Liver (tissue), 3 donors: Measurements from ENCODE around the gene MAP4K3.

Experiments
- EGR1 ChIP-seq, 2 donors: IDR thresholded peaks; 2 replicates each; pipeline ENCODE4 v1.6.1; 2016 to 2018; ENCODE audit warnings: antibody characterized with exemption in 2 of 2, low read depth in 2 of 2
- FOXA2 ChIP-seq: IDR thresholded peaks from 2 replicates; pipeline ENCODE4 v1.6.1; 2016; ENCODE audit warnings: antibody characterized with exemption
- GABPA ChIP-seq, 2 donors: IDR thresholded peaks in 1 of 2; conservative IDR thresholded peaks in 1 of 2; 2 replicates each; pipeline ENCODE4 v1.6.1; 2016; ENCODE audit warnings: antibody characterized with exemption in 2 of 2, mild to moderate bottlenecking in 1 of 2, moderate library complexity in 1 of 2
- RXRA ChIP-seq, 2 donors: IDR thresholded peaks; 2 replicates each; pipeline ENCODE4 v1.6.1; 2017 to 2018; ENCODE audit warnings: antibody characterized with exemption in 2 of 2, mild to moderate bottlenecking in 1 of 2
- SP1 ChIP-seq: IDR thresholded peaks from 2 replicates; pipeline ENCODE4 v1.6.1; 2018; ENCODE audit warnings: antibody characterized with exemption, mild to moderate bottlenecking
- TAF1 ChIP-seq: conservative IDR thresholded peaks from 2 replicates; pipeline ENCODE4 v1.6.1; 2016; ENCODE audit warnings: antibody characterized with exemption, mild to moderate bottlenecking
- YY1 ChIP-seq: IDR thresholded peaks from 2 replicates; pipeline ENCODE4 v1.6.1; 2016; ENCODE audit warnings: antibody characterized with exemption, mild to moderate bottlenecking
- TF ChIP-seq, protein P1 (sequence below): fragments of 150-350 bp; IDR thresholded peaks from 2 replicates; pipeline ENCODE4 v1.5.1; 2017; ENCODE audit warnings: improper control_type of control experiment, low read depth, low read length; ENCODE audit not compliant: missing input control
- TF ChIP-seq, protein P2 (sequence below): IDR thresholded peaks from 2 replicates; pipeline ENCODE4 v1.6.1; 2016; ENCODE audit warnings: antibody characterized with exemption
- TF ChIP-seq, protein P3 (sequence below): IDR thresholded peaks from 2 replicates; pipeline ENCODE4 v1.6.1; 2016; ENCODE audit warnings: antibody characterized with exemption
- TF ChIP-seq, protein P4 (sequence below): IDR thresholded peaks from 2 replicates; pipeline ENCODE4 v1.6.1; 2016; ENCODE audit warnings: antibody characterized with exemption
- TF ChIP-seq, protein P5 (sequence below): IDR thresholded peaks from 2 replicates; pipeline ENCODE4 v1.6.1; 2016; ENCODE audit warnings: antibody characterized with exemption, mild to moderate bottlenecking
- donor health status: healthy.
- donor health status: healthy.

DNA sequence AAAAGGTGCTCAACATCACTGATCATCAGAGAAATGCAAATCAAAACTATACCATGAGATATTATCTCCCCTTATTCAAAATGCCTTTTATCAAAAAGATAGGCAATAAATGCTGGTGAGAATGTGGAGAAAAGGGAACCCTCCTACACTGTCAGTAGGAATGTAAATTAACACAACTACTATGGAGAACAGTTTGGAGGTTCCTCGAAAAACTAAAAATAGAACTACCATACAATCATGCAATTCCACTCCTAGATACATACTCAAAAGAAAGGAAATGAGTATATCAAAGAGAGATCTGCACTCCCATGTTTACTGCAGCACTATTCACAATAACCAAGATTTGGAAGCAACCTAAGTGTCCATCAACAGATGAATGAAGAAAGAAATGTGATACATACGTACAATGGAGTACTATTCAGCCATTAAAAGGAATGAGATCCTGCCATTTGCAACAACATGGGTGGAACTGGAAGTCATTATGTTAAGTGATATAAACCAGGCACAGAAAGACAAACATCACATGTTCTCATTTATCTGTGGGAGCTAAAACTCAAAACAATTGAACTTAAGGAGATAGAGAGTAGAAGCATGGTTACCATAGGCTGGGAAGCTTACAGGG, 63.8 kb downstream of the MAP4K3 start:
- TF ChIP-seq, protein P1, sequence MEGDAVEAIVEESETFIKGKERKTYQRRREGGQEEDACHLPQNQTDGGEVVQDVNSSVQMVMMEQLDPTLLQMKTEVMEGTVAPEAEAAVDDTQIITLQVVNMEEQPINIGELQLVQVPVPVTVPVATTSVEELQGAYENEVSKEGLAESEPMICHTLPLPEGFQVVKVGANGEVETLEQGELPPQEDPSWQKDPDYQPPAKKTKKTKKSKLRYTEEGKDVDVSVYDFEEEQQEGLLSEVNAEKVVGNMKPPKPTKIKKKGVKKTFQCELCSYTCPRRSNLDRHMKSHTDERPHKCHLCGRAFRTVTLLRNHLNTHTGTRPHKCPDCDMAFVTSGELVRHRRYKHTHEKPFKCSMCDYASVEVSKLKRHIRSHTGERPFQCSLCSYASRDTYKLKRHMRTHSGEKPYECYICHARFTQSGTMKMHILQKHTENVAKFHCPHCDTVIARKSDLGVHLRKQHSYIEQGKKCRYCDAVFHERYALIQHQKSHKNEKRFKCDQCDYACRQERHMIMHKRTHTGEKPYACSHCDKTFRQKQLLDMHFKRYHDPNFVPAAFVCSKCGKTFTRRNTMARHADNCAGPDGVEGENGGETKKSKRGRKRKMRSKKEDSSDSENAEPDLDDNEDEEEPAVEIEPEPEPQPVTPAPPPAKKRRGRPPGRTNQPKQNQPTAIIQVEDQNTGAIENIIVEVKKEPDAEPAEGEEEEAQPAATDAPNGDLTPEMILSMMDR, result no peak
- no peak for TF ChIP-seq SP1
- TF ChIP-seq, protein P2, sequence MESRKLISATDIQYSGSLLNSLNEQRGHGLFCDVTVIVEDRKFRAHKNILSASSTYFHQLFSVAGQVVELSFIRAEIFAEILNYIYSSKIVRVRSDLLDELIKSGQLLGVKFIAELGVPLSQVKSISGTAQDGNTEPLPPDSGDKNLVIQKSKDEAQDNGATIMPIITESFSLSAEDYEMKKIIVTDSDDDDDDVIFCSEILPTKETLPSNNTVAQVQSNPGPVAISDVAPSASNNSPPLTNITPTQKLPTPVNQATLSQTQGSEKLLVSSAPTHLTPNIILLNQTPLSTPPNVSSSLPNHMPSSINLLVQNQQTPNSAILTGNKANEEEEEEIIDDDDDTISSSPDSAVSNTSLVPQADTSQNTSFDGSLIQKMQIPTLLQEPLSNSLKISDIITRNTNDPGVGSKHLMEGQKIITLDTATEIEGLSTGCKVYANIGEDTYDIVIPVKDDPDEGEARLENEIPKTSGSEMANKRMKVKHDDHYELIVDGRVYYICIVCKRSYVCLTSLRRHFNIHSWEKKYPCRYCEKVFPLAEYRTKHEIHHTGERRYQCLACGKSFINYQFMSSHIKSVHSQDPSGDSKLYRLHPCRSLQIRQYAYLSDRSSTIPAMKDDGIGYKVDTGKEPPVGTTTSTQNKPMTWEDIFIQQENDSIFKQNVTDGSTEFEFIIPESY, result no peak
- no peak for TF ChIP-seq YY1
- no peak for TF ChIP-seq TAF1
- TF ChIP-seq, protein P3, sequence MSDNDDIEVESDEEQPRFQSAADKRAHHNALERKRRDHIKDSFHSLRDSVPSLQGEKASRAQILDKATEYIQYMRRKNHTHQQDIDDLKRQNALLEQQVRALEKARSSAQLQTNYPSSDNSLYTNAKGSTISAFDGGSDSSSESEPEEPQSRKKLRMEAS, result no peak
- TF ChIP-seq, protein P4, sequence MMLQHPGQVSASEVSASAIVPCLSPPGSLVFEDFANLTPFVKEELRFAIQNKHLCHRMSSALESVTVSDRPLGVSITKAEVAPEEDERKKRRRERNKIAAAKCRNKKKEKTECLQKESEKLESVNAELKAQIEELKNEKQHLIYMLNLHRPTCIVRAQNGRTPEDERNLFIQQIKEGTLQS, result no peak
- TF ChIP-seq GABPA (IDR thresholded peaks at IDR 0.05 in 1 of 2, conservative IDR thresholded peaks at IDR 0.05 in 1 of 2), result no peak
- TF ChIP-seq EGR1 (IDR thresholded peaks at IDR 0.05; ENCODE audit: low read depth in 2 of 2), result no peak
- TF ChIP-seq, protein P5, sequence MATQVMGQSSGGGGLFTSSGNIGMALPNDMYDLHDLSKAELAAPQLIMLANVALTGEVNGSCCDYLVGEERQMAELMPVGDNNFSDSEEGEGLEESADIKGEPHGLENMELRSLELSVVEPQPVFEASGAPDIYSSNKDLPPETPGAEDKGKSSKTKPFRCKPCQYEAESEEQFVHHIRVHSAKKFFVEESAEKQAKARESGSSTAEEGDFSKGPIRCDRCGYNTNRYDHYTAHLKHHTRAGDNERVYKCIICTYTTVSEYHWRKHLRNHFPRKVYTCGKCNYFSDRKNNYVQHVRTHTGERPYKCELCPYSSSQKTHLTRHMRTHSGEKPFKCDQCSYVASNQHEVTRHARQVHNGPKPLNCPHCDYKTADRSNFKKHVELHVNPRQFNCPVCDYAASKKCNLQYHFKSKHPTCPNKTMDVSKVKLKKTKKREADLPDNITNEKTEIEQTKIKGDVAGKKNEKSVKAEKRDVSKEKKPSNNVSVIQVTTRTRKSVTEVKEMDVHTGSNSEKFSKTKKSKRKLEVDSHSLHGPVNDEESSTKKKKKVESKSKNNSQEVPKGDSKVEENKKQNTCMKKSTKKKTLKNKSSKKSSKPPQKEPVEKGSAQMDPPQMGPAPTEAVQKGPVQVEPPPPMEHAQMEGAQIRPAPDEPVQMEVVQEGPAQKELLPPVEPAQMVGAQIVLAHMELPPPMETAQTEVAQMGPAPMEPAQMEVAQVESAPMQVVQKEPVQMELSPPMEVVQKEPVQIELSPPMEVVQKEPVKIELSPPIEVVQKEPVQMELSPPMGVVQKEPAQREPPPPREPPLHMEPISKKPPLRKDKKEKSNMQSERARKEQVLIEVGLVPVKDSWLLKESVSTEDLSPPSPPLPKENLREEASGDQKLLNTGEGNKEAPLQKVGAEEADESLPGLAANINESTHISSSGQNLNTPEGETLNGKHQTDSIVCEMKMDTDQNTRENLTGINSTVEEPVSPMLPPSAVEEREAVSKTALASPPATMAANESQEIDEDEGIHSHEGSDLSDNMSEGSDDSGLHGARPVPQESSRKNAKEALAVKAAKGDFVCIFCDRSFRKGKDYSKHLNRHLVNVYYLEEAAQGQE, result no peak
- TF ChIP-seq RXRA (IDR thresholded peaks at IDR 0.05), result no peak
- no peak for TF ChIP-seq FOXA2
